Smooth muscle cell (in vitro differentiated cells): ENCODE measurements around the gene SFTPD. TPM values are rescaled to one million over a fixed set of nuclear protein-coding genes. Genes with fewer than 3 reads are reported as not detected.

ENCODE experiments used
- DNase-seq: peaks from one replicate; lab custom pipeline; 2025; ENCODE audit not compliant: unreplicated experiment; lab: John Stamatoyannopoulos, UW
- H2AFZ ChIP-seq: fragments of 200-600 bp; sonication (generic); 2 replicates; pipeline ENCODE4 v1.6.0; 2016; ENCODE audit warnings: antibody characterized with exemption, low read depth, mild to moderate bottlenecking
- H3F3A ChIP-seq: fragments of 200-600 bp; sonication (generic); 2 replicates; pipeline ENCODE4 v1.6.0; 2017; ENCODE audit warnings: antibody characterized with exemption, low read depth
- H3K27ac ChIP-seq: fragments of 200-600 bp; sonication (generic); 2 replicates; pipeline ENCODE4 v1.5.1; 2016; ENCODE audit warnings: low read depth, mild to moderate bottlenecking
- H3K27me3 ChIP-seq: fragments of 200-600 bp; sonication (generic); 2 replicates; pipeline ENCODE4 v1.6.1; 2016; ENCODE audit warnings: low read depth, mild to moderate bottlenecking
- H3K36me3 ChIP-seq: fragments of 200-600 bp; sonication (generic); 2 replicates; pipeline ENCODE4 v1.5.1; 2016; ENCODE audit warnings: low read depth
- H3K4me1 ChIP-seq: fragments of 200-600 bp; sonication (generic); 2 replicates; pipeline ENCODE4 v1.5.1; 2016; ENCODE audit warnings: low read depth
- H3K4me2 ChIP-seq: fragments of 200-600 bp; sonication (generic); 2 replicates; pipeline ENCODE4 v1.6.0; 2016; ENCODE audit warnings: mild to moderate bottlenecking
- H3K4me3 ChIP-seq: fragments of 200-600 bp; sonication (generic); 2 replicates; pipeline ENCODE4 v1.5.1; 2016; ENCODE audit warnings: mild to moderate bottlenecking
- H3K79me2 ChIP-seq: fragments of 200-600 bp; sonication (generic); 2 replicates; pipeline ENCODE4 v1.6.0; 2016; ENCODE audit warnings: low read depth, mild to moderate bottlenecking
- H3K9ac ChIP-seq: fragments of 200-600 bp; sonication (generic); 2 replicates; pipeline ENCODE4 v1.6.0; 2016; ENCODE audit warnings: low read depth
- H3K9me3 ChIP-seq: fragments of 200-600 bp; sonication (generic); replicated peaks from 2 replicates; pipeline ENCODE4 v1.5.1; 2016; ENCODE audit warnings: low read depth
- H4K20me1 ChIP-seq: fragments of 200-600 bp; sonication (generic); 2 replicates; pipeline ENCODE4 v1.6.0; 2016; ENCODE audit warnings: low read depth
- CTCF ChIP-seq: fragments of 200-600 bp; sonication (generic); IDR thresholded peaks from 2 replicates; pipeline ENCODE4 v1.5.1; 2017; ENCODE audit warnings: borderline replicate concordance, mild to moderate bottlenecking, antibody characterized with exemption; ENCODE audit not compliant: insufficient read depth, poor library complexity, severe bottlenecking
- WGBS: methylation state at CpG from one replicate; pipeline ENCODE4 v1.1.7; 2016; ENCODE audit warnings: low lambda C conversion rate; 5-methylcytosine and 5-hydroxymethylcytosine counted together
- polyA plus RNA-seq: library from polyadenylated mRNA; unstranded; fragments of >200 nt; fragmentation: Nextera tagmentation; extraction: Ambion mirVana; gene quantifications from 2 replicates; pipeline ENCODE4 v1.2.1, GENCODE V29; 2016
- total RNA-seq: library from RNA; depleted of rRNA; stranded (reverse); fragments of >200 nt; gene quantifications from 2 replicates; pipeline ENCODE4 v1.2.3, GENCODE V29; 2014

Gene SFTPD
- total and polyA plus RNA-seq, 2 experiments from 2014 or later: 1.0 to 1.9 TPM

- Histone ChIP-seq H3K4me2 (no peak overlapping the region), H3K9ac (no peak overlapping the region)
Observed at GRCh38 chr10:79932307-79932706, 16.6 kb downstream of the SFTPD start.

GRCh38 chr10:79930751-79931150 is 18.2 kb downstream of the SFTPD start:
- no peak for TF ChIP-seq CTCF
- no peak overlapping the region for H2AFZ ChIP-seq
- H4K20me1 ChIP-seq: no peaks in the 10 kb centered on the region
- no peaks in the 10 kb centered on the region for H3F3A ChIP-seq
- no peak for DNase-seq
- no peak overlapping the region for H3K9ac ChIP-seq
- no peak overlapping the region for H3K4me2 ChIP-seq
- H3K4me1 ChIP-seq: no peaks in the 10 kb centered on the region
- no peaks in the 10 kb centered on the region for H3K9me3 ChIP-seq
- H3K36me3 ChIP-seq: no peaks in the 10 kb centered on the region
- no peak overlapping the region for H3K27ac ChIP-seq
- H3K79me2 ChIP-seq: no peaks in the 10 kb centered on the region
- no peak overlapping the region for H3K4me3 ChIP-seq
- 64% methylated on average over 2 of the region's 2 CpGs for WGBS
- H3K27me3 ChIP-seq: peaks cover 23% of the 10 kb centered on the region

More at GRCh38 chr10:79932307-79932706, 16.6 kb downstream of the SFTPD start:
- TF ChIP-seq CTCF: no peak
- Histone ChIP-seq H3K79me2 (no peaks in the 10 kb centered on the region), H3F3A (no peaks in the 10 kb centered on the region), H3K27me3 (peaks cover 23% of the 10 kb centered on the region), H3K27ac (no peak overlapping the region), H2AFZ (no peak overlapping the region), H4K20me1 (no peaks in the 10 kb centered on the region), H3K4me3 (no peak overlapping the region), H3K9me3 (no peaks in the 10 kb centered on the region), H3K4me1 (no peaks in the 10 kb centered on the region), H3K36me3 (no peaks in the 10 kb centered on the region)
- WGBS: 90% methylated on average over 1 of the region's 1 CpG
- DNase-seq: no peak

- Histone ChIP-seq H3K27ac (no peak overlapping the region), H3K79me2 (no peaks in the 10 kb centered on the region), H4K20me1 (no peaks in the 10 kb centered on the region), H3F3A (no peaks in the 10 kb centered on the region), H2AFZ (no peak overlapping the region), H3K4me3 (no peak overlapping the region), H3K4me2 (no peak overlapping the region), H3K36me3 (no peaks in the 10 kb centered on the region), H3K27me3 (peaks cover 23% of the 10 kb centered on the region), H3K9ac (no peak overlapping the region), H3K4me1 (no peaks in the 10 kb centered on the region), H3K9me3 (no peaks in the 10 kb centered on the region)
- no peak for DNase-seq
- 82% methylated on average over 4 of the region's 4 CpGs for WGBS
- no peak for TF ChIP-seq CTCF
Observed at GRCh38 chr10:79930267-79930666, 18.6 kb downstream of the SFTPD start.

GRCh38 chr10:79929409-79929904 is 19.4 kb downstream of the SFTPD start:
- WGBS: 23% methylated on average over 14 of the region's 14 CpGs
- Histone ChIP-seq H3K27me3 (peaks cover 23% of the 10 kb centered on the region), H3K79me2 (no peaks in the 10 kb centered on the region), H2AFZ (no peak overlapping the region), H3K27ac (no peak overlapping the region), H3K9me3 (no peaks in the 10 kb centered on the region), H4K20me1 (no peaks in the 10 kb centered on the region), H3F3A (no peaks in the 10 kb centered on the region), H3K4me2 (peak overlapping the region; percentile 59), H3K9ac (no peak overlapping the region), H3K36me3 (no peaks in the 10 kb centered on the region), H3K4me3 (no peak overlapping the region), H3K4me1 (no peaks in the 10 kb centered on the region)
- DNase-seq: peak; percentile 23
- TF ChIP-seq CTCF: peak; percentile 85
